Aorta (tissue), 5 donors: ENCODE results near the gene TMEM119. TPM values are rescaled to one million over a fixed set of nuclear protein-coding genes. Genes with fewer than 3 reads are reported as not detected.
"Not testable (repeated sequence)": the region's sequence is repeated elsewhere in the genome, so short reads cannot be mapped to it uniquely, and the experiment has no call there.

Source experiments
- ATAC-seq: fragments of 200-7000 bp; cut with Tn5 transposase; one replicate; pipeline ENCODE4 v1.9.1; 2022; ENCODE audit warnings: moderate library complexity; ENCODE audit not compliant: low FRiP score
- DNase-seq, 2 donors: peaks; one replicate each; pipeline ENCODE4 v3.0.0-alpha.2; 2020
- H3K27ac ChIP-seq, 2 donors: one replicate each; pipeline ENCODE4 v1.5.1; 2013; ENCODE audit warnings: low read length in 2 of 2, mild to moderate bottlenecking in 2 of 2, moderate library complexity in 2 of 2, control low read depth in 1 of 2, inconsistent platforms in 1 of 2, low read depth in 1 of 2
- H3K27me3 ChIP-seq, 2 donors: one replicate each; pipeline ENCODE4 v1.6.1; 2013; ENCODE audit warnings: control low read depth in 1 of 2, low read length in 1 of 2, mild to moderate bottlenecking in 1 of 2, moderate library complexity in 1 of 2; ENCODE audit not compliant: insufficient read depth in 2 of 2, control insufficient read depth in 1 of 2
- H3K36me3 ChIP-seq, 2 donors: one replicate each; pipeline ENCODE4 v1.6.1; 2013; ENCODE audit warnings: control low read depth in 1 of 2, low read length in 1 of 2, mild to moderate bottlenecking in 1 of 2; ENCODE audit not compliant: insufficient read depth in 2 of 2, control insufficient read depth in 1 of 2
- H3K4me1 ChIP-seq, 2 donors: one replicate each; pipeline ENCODE4 v1.6.1; 2013; ENCODE audit warnings: low read length in 2 of 2, control low read depth in 1 of 2, mild to moderate bottlenecking in 1 of 2, moderate library complexity in 1 of 2; ENCODE audit not compliant: insufficient read depth in 2 of 2, control insufficient read depth in 1 of 2
- H3K4me3 ChIP-seq, 2 donors: one replicate each; pipeline ENCODE4 v1.5.1; 2013; ENCODE audit warnings: low read length in 2 of 2, control low read depth in 1 of 2, mild to moderate bottlenecking in 1 of 2
- H3K9me3 ChIP-seq: one replicate; pipeline ENCODE4 v1.6.1; 2013; ENCODE audit warnings: mild to moderate bottlenecking, low read length; ENCODE audit not compliant: control insufficient read depth
- WGBS, 2 donors: extraction: QIAGEN DNeasy Blood & Tissue Kit; methylation state at CpG; one replicate each; pipeline ENCODE4 v1.1.7; 2013; 5-methylcytosine and 5-hydroxymethylcytosine counted together
- intact Hi-C, 2 donors: fragments of 100-400 bp; cut with DNase I; formaldehyde crosslinking; loops; one replicate each; pipeline versions ENCODE4 v1.14.2 to v1.15.0; 2022
- polyA plus RNA-seq, 2 donors: library from polyadenylated mRNA; stranded (reverse); fragments of 200-250 nt; gene quantifications; one replicate each; pipeline ENCODE4 v1.2.3, GENCODE V29; 2013
- total RNA-seq, 2 donors: library from RNA; stranded (reverse); fragmentation: NEBNext Ultra II Directional; extraction: Animal tissue kit (Norgen Biotek cat#: 25700); gene quantifications; one replicate each; pipeline ENCODE4 v1.2.1, GENCODE V29; 2021
- donor health status: healthy with polysubstance abuse.
- donor health status: Bipolar disorder and iron deficiency.
- donor health status: DM: no; HTN: no; CAD: no.
- donor health status: DM: no; HTN: no; CAD: no.
- donor health status: DM: yes; HTN: yes; CAD: no.

Gene TMEM119
- total and polyA plus RNA-seq, 4 donors = 0.26 to 21.1 (median 8.0) TPM

GRCh38 chr12:108635201-108635996 lies 37.5 kb upstream of the TMEM119 start:
- intact Hi-C loops = no loop called here
- H3K4me3 ChIP-seq = no peak overlapping the region
- H3K27me3 ChIP-seq = no peaks in the 10 kb centered on the region
- ATAC-seq (no peak), DNase-seq (peak; percentile 42 to 57)
- no peaks in the 10 kb centered on the region for H3K36me3 ChIP-seq
- H3K4me1 ChIP-seq = peaks cover 0 to 2% of the 10 kb centered on the region in 2 donors
- WGBS, 2 donors = 41 to 49% methylated on average over 15 of the region's 15 CpGs
- no peaks in the 10 kb centered on the region for H3K9me3 ChIP-seq
- H3K27ac ChIP-seq = no peak overlapping the region

- Histone ChIP-seq H3K36me3 (no peaks in the 10 kb centered on the region), H3K9me3 (no peaks in the 10 kb centered on the region), H3K4me1 (peaks cover 0 to 2% of the 10 kb centered on the region in 2 donors), H3K27ac (no peak overlapping the region), H3K27me3 (no peaks in the 10 kb centered on the region), H3K4me3 (no peak overlapping the region)
- 66 to 69% methylated on average over 4 of the region's 4 CpGs for WGBS, 2 donors
- intact Hi-C loops = no loop called here
- ATAC-seq (no peak), DNase-seq (peak; percentile 61 to 65)
Measured at GRCh38 chr12:108634341-108634751, 36.5 kb upstream of the TMEM119 start.

DNA sequence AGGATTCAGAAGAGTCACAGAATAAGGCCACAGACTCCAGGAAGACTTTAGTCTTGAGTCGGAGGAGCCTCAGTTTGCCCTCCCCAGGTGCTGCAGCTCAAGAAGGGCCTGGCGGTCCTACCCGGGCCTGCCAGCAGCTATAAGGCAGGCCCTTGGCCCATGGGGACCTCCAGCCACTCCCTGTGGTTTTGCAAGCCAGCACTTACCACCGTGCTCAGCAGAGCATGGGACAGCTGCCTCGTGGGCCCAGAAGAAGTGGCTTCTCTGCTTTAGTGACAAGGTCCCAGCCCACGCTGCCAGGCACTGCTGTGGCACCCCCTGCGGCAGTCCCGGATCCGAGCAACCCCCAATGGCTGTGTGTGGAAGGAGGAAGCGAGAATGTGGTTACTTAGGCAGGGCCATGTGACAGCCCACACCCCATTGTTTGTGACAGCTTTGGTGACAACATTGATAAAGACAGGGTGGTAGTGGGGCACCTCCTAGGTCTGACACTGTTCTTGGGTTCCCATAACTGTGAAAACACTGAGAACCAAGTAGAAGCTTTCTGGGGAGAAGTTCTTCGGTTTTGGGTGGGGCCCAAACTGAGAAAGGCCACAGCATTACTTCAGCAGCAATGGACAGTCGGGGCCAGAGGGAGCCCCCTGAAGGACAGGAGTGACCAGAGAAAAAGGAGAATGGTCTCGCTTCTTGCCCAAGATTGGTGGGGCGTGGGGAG lies 35.8 kb upstream of the TMEM119 start, which contains the start of gene SELPLG:
SELPLG (minus strand) TSS at position 361 of the 715 bp plus-strand sequence. CDS start 9,587 bp downstream, outside the sequence.
- Histone ChIP-seq H3K4me1 (peaks cover 0 to 2% of the 10 kb centered on the region in 2 donors), H3K4me3 (no peak within 1 kb of the TSS), H3K27ac (no peak within 1 kb of the TSS), H3K36me3 (no peaks in the 10 kb centered on the region), H3K9me3 (no peaks in the 10 kb centered on the region), H3K27me3 (no peaks in the 10 kb centered on the region)
- DNase-seq (peak; percentile 79 to 92), ATAC-seq (peak; percentile 45)
- intact Hi-C loops = no loop called here
- 70 to 73% methylated on average over 14 of the region's 14 CpGs for WGBS, 2 donors

DNA sequence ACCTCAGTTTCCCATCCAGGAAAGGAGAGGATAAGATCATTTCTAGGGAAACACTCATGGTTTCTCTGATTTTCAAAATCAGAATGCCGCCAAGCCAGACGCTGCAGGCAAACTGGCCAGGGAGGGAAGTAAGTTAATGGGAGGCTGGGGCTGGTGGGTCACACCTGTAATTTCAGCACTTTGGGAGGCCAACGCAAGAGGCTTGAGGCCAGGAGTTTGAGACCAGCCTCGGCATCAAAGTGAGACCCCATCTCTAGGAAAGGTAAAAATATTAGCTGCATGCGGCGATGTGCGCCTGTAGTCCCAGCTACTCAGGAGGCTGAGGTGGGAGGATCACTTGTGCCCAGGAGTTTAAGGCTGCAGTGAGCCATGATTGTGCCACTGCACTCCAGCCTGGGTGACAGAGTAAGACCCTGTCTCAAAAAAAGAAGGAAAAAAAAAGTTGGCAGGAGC lies 35.2 kb upstream of the TMEM119 start:
- Histone ChIP-seq H3K27me3 (no peaks in the 10 kb centered on the region), H3K27ac (no peak overlapping the region), H3K9me3 (no peaks in the 10 kb centered on the region), H3K4me1 (peaks cover 0 to under 1% of the 10 kb centered on the region in 2 donors), H3K4me3 (no peak overlapping the region), H3K36me3 (no peaks in the 10 kb centered on the region)
- ATAC-seq (no peak), DNase-seq (peak; percentile 36 to 43)
- intact Hi-C loops = no loop called here
- 93 to 94% methylated on average over 7 of the region's 7 CpGs for WGBS, 2 donors

DNA sequence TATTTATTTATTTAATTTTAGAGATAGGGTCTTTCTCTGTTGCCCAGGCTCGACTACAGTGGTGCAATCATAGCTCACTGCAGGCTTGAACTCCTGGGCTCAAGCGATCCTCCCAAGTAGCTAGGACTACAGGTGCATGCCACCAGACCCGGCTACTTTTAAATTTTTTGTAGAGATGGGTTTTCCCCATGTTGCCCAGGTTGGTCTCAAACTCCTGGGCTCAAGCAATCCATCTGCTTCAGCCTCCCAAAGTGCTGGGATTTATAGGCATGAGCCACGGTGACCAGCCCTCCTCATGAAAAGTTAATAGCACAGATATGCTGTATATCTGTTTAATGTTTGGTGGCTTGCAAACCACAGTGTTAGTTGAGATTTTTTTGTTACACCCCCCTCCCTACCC lies 33.4 kb upstream of the TMEM119 start:
- H3K36me3 ChIP-seq, ATAC-seq, H3K4me1 ChIP-seq, H3K27ac ChIP-seq, H3K4me3 ChIP-seq, H3K27me3 ChIP-seq, intact Hi-C loops, H3K9me3 ChIP-seq: not testable (repeated sequence)
- 95% methylated on average over 4 of the region's 4 CpGs for WGBS, 2 donors
- peak; percentile 15 to 31 for DNase-seq

GRCh38 chr12:108630481-108631207 lies 32.8 kb upstream of the TMEM119 start:
- intact Hi-C loops = no loop called here
- no peak overlapping the region for H3K27ac ChIP-seq
- peak in 1 of 2 donors; percentile 42 for DNase-seq
- 70 to 74% methylated on average over 9 of the region's 9 CpGs for WGBS, 2 donors
- no peak overlapping the region for H3K4me3 ChIP-seq
- H3K4me1 ChIP-seq = no peaks in the 10 kb centered on the region
- no peaks in the 10 kb centered on the region for H3K27me3 ChIP-seq
- H3K36me3 ChIP-seq = no peaks in the 10 kb centered on the region
- no peak for ATAC-seq
- no peaks in the 10 kb centered on the region for H3K9me3 ChIP-seq

DNA sequence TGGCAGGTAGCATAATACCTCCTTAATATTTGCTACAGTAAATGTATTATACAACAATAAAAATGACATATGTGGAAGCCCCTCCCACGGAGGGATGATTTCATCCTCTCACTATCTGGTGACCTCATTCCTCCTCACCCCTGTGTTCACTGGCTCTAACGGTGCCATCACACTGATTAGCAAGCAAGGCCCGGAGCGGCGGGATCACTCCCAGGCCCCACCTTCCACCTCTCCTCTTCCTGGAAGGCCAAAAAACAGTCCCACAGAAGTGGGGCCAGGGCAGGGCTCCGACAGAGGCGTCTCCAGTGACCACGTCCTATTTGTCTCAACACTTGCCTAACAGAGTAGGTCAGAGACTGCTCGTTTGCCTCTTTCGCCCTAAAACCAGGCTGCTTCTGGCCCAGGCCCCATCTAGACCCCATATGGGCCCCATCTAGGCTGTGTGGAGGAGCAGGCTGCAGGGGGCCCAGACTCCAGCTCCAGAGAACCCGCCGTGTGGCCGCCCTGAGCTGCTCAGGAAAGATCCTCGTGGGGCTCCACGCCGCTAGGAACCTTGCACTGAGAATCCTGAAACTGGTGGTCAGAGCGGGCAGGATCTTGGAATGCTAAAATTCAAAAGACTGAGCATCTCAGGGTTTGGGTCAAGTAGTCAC lies 32.1 kb upstream of the TMEM119 start:
- Histone ChIP-seq H3K9me3 (no peaks in the 10 kb centered on the region), H3K4me1 (no peaks in the 10 kb centered on the region)
- DNase-seq = peak; percentile 74 to 84

DNA sequence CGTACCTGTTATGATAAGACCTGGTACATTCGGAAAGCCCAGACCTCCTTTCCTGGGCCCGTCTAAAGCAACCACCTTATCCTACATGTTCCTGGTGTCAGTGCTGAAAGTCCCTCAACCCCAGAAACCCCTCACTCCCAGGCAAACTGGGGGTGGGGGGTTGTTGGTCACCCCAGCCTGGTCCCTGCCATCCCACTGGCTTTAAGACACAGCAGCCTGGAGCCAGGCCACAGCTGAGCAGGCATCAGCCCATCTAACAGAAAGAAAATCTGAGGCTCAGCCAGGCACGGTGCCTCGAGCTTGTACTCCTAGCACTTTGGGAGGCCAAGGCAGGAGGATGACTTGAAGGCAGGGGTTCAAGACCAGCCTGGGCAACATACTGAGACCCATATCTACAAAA lies 31.3 kb upstream of the TMEM119 start:
- no peak overlapping the region for H3K4me3 ChIP-seq
- WGBS, 2 donors = 94 to 95% methylated on average over 5 of the region's 5 CpGs

More for the DNA sequence above, 32.1 kb upstream of the TMEM119 start:
- H3K27ac ChIP-seq = no peak overlapping the region
- H3K27me3 ChIP-seq = no peaks in the 10 kb centered on the region
- intact Hi-C loops = no loop called here
- peak; percentile 49 for ATAC-seq
- WGBS, 2 donors = 63 to 64% methylated on average over 17 of the region's 17 CpGs
- H3K4me3 ChIP-seq = no peak overlapping the region
- no peaks in the 10 kb centered on the region for H3K36me3 ChIP-seq

More for the DNA sequence above, 31.3 kb upstream of the TMEM119 start:
- Histone ChIP-seq H3K27ac (no peak overlapping the region), H3K27me3 (no peaks in the 10 kb centered on the region), H3K36me3 (no peaks in the 10 kb centered on the region), H3K9me3 (no peaks in the 10 kb centered on the region), H3K4me1 (no peaks in the 10 kb centered on the region)
- no peak for DNase-seq
- intact Hi-C loops = no loop called here
- no peak for ATAC-seq
